ENCODE measurements around the gene VSIG10L2.

GRCh38 chr11:125994509-125994908 lies 48.7 kb downstream of the VSIG10L2 start:
- TF ChIP-seq CTCF (IDR thresholded peaks at IDR 0.05): no peak
- TF ChIP-seq POLR2AphosphoS5 (IDR thresholded peaks at IDR 0.05): no peak
- TF ChIP-seq POLR2A (IDR thresholded peaks at IDR 0.05): no peak
- no peak for TF ChIP-seq EP300 (IDR thresholded peaks at IDR 0.05)
